ENCODE measurements around the gene LACTB. TPM values are rescaled to one million over a fixed set of nuclear protein-coding genes. Genes with fewer than 3 reads are reported as not detected.

Gene LACTB
- total RNA-seq, 1 experiment from 2014 or later, result 17.2 TPM

- H3K4me1 Mint-ChIP-seq, result no peaks in the 10 kb centered on the region
- POLR2A ChIA-PET, result interaction anchor here (0.7 kb wide), 1 partner anchor 233 kb away, joined by 3 read pairs; no protein-coding TSS in a partner anchor
- H3K27me3 Mint-ChIP-seq (ENCODE audit: low read depth), result no peaks in the 10 kb centered on the region
- H3K4me3 Mint-ChIP-seq, result no peak overlapping the region
- 0 out of 2 replicates have a peak overlapping the region, but pooled peaks have one; percentile 16 for H3K27ac Mint-ChIP-seq
- H3K36me3 Mint-ChIP-seq, result peaks cover 3% of the 10 kb centered on the region; the same call in 1 of the 2 replicates
- no peak for DNase-seq (ENCODE audit: low spot score)
- peak; percentile 81 for ATAC-seq
- CTCF ChIA-PET, result interaction anchor here (1.0 to 1.4 kb wide), 3 partner anchors 41 to 287 kb away, joined by 3 read pairs; no protein-coding TSS in a partner anchor
- no peaks in the 10 kb centered on the region for H3K9me3 Mint-ChIP-seq
- TF ChIP-seq RELA (CRISPR knock-in tag; IDR thresholded peaks at IDR 0.05; ENCODE audit: borderline replicate concordance) (no peak), HMGA2 (CRISPR knock-in tag; IDR thresholded peaks at IDR 0.05) (no peak)
These were observed 12.8 kb downstream of the LACTB start for GRCh38 chr15:63134245-63134985.

DNA sequence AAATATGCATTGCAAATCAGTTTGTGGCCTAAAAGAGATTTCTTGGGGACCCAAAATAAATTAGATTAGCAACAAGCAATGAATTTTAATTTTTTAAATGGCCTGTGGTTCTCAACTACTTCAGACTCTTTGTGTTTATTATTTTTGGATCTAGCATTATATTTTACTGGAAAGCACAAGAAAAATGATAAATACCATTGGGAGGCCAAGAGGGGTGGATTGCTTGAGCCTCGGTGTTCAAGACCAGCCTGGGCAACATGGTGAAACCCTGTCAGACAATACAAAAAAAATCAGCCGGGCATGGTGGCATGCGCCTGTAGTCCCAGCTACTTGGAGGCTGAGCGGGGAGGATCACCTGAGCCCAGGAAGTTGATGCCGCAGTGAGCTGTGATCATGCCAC, 13.6 kb downstream of the LACTB start:
- ATAC-seq (no peak), DNase-seq (ENCODE audit: low spot score) (no peak)
- Mint-ChIP-seq H3K4me3 (no peak overlapping the region), H3K9me3 (no peaks in the 10 kb centered on the region), H3K27ac (no peak overlapping the region), H3K36me3 (no peaks in the 10 kb centered on the region), H3K27me3 (ENCODE audit: low read depth) (no peaks in the 10 kb centered on the region), H3K4me1 (no peaks in the 10 kb centered on the region)
- no peak for TF ChIP-seq MXD4 (CRISPR knock-in tag; IDR thresholded peaks at IDR 0.05; ENCODE audit: borderline replicate concordance)
- TF ChIP-seq JAZF1 (CRISPR knock-in tag; IDR thresholded peaks at IDR 0.05), result no peak
- no peak for TF ChIP-seq NR3C1 (CRISPR knock-in tag; conservative IDR thresholded peaks at IDR 0.05; ENCODE audit: low read depth)
- no peak for TF ChIP-seq IRF1 (CRISPR knock-in tag; IDR thresholded peaks at IDR 0.05)
- TF ChIP-seq OVOL2 (CRISPR knock-in tag; IDR thresholded peaks at IDR 0.05; ENCODE audit: borderline replicate concordance), result no peak
- TF ChIP-seq ZNF263 (CRISPR knock-in tag; IDR thresholded peaks at IDR 0.05; ENCODE audit: low read depth), result no peak
- no peak for TF ChIP-seq ETV6 (CRISPR knock-in tag; IDR thresholded peaks at IDR 0.05)
- no peak for TF ChIP-seq MLX (CRISPR knock-in tag; IDR thresholded peaks at IDR 0.05)
- no peak for TF ChIP-seq ZNF512 (CRISPR knock-in tag; IDR thresholded peaks at IDR 0.05; ENCODE audit: borderline replicate concordance)
- TF ChIP-seq ZNF281 (CRISPR knock-in tag; IDR thresholded peaks at IDR 0.05), result no peak
- no peak for TF ChIP-seq CBFB (CRISPR knock-in tag; IDR thresholded peaks at IDR 0.05; ENCODE audit: low read depth)
- TF ChIP-seq KAT7 (CRISPR knock-in tag; IDR thresholded peaks at IDR 0.05; ENCODE audit: borderline replicate concordance), result no peak
- TF ChIP-seq FOXP1 (CRISPR knock-in tag; IDR thresholded peaks at IDR 0.05; ENCODE audit: borderline replicate concordance), result no peak
- TF ChIP-seq GRHL2 (CRISPR knock-in tag; IDR thresholded peaks at IDR 0.05; ENCODE audit: insufficient replicate concordance, severe bottlenecking), result no peak
- TF ChIP-seq FOXJ3 (CRISPR knock-in tag; IDR thresholded peaks at IDR 0.05; ENCODE audit: borderline replicate concordance), result no peak
- ChIA-PET POLR2A (interaction anchor here (0.7 kb wide), 1 partner anchor 234 kb away, joined by 3 read pairs; no protein-coding TSS in a partner anchor), CTCF (interaction anchor here (1.0 kb wide), 1 partner anchor 42 kb away, joined by 3 read pairs; no protein-coding TSS in a partner anchor)
